ENCODE data around the gene TSSK6. TPM values are rescaled to one million over a fixed set of nuclear protein-coding genes. Genes with fewer than 3 reads are reported as not detected.

TSSK6 gene
- total and polyA plus RNA-seq, 2 of the 4 experiments (the other 2 are of a cell fraction): 1.3 to 2.2 TPM

GRCh38 chr19:19515642-19516519, 533 bp upstream of the TSSK6 start, which contains the start of gene NDUFA13:
TSS of gene NDUFA13 (plus strand) at chr19:19516225. CDS start at chr19:19516239, 14 bp downstream.
- Histone ChIP-seq H3K4me3 (ENCODE audit: insufficient read depth, low read depth, low read length) (peak within 1 kb of the TSS; percentile 60), H3K4ac (ENCODE audit: low read depth, low read length) (peak within 1 kb of the TSS; percentile 94), H2AK5ac (ENCODE audit: low read depth, low read length) (peak within 1 kb of the TSS; percentile 89), H3K36me3 (ENCODE audit: control insufficient read depth, insufficient read depth, low read length) (peaks cover 9% of the 10 kb centered on the region), H2BK5ac (ENCODE audit: low read depth, low read length, poor library complexity, severe bottlenecking) (peak within 1 kb of the TSS; percentile 68), H2AFZ (replicated peaks; ENCODE audit: low read length, poor library complexity) (peak within 1 kb of the TSS; percentile 99), H2BK15ac (ENCODE audit: low read depth, low read length) (no peak within 1 kb of the TSS; the same call in 1 of the 3 replicates), H2BK20ac (ENCODE audit: low read depth, low read length) (no peak within 1 kb of the TSS), H3K27ac (ENCODE audit: insufficient read depth, low read length) (peak within 1 kb of the TSS; percentile 81), H3K79me1 (ENCODE audit: low read depth in 1 of 2, low read length in 2 of 2) (peaks cover 22 to 57% of the 10 kb centered on the region in 2 experiments), H3K27me3 (ENCODE audit: control insufficient read depth, insufficient read depth, low read length) (no peaks in the 10 kb centered on the region), H3K9ac (ENCODE audit: low read depth, low read length) (peak within 1 kb of the TSS; percentile 84), H3K23ac (ENCODE audit: low read depth, low read length) (peak within 1 kb of the TSS; percentile 87), H2BK120ac (ENCODE audit: low read depth, low read length) (peak within 1 kb of the TSS; percentile 71; the same call in 1 of the 2 replicates), H3K4me1 (ENCODE audit: control insufficient read depth, insufficient read depth, low read length) (peaks cover 5% of the 10 kb centered on the region; the same call in 1 of the 2 replicates), H4K5ac (ENCODE audit: low read depth, low read length) (peak within 1 kb of the TSS; percentile 88), H3K9me1 (ENCODE audit: insufficient read depth, low read length) (peaks cover under 1% of the 10 kb centered on the region; the same call in 1 of the 2 replicates), H3K4me2 (ENCODE audit: low read depth, low read length) (peak within 1 kb of the TSS; percentile 81), H4K20me1 (ENCODE audit: insufficient read depth, low read length) (peaks cover 4% of the 10 kb centered on the region; the same call in 1 of the 2 replicates), H3K56ac (ENCODE audit: extremely low read depth, insufficient read depth, low read length) (peak within 1 kb of the TSS; percentile 79), H3K18ac (ENCODE audit: low read depth, low read length) (peak within 1 kb of the TSS; percentile 63), H3K9me3 (ENCODE audit: control insufficient read depth, insufficient read depth, low read length) (0 out of 2 replicates have a peak, but pooled peaks cover 3% of the 10 kb centered on the region), H4K8ac (ENCODE audit: low read depth in 2 of 2, low read length in 2 of 2) (peak within 1 kb of the TSS; percentile 98), H3K14ac (replicated peaks; ENCODE audit: low read depth, low read length) (peak within 1 kb of the TSS; percentile 92), H4K91ac (ENCODE audit: insufficient read depth, low read depth, low read length) (peak within 1 kb of the TSS; percentile 82), H2AK9ac (replicated peaks; ENCODE audit: low read depth, low read length, poor library complexity) (peak within 1 kb of the TSS; percentile 98)
- in situ Hi-C loops (cut with MboI; ENCODE audit: low sequenced_read_pairs) (no loop called here), intact Hi-C loops (cut with micrococcal nuclease) (no loop called here), dilution Hi-C loops (cut with HindIII; ENCODE audit: low sequenced_read_pairs, unreplicated experiment) (no loop called here)
- CTCF ChIA-PET: interaction anchor here (0.8 kb wide), 1 partner anchor 38 kb away, joined by 3 read pairs; no protein-coding TSS in a partner anchor
- BruUV-seq (replicated peaks): no TSS peak
- WGBS, 2 experiments (ENCODE audit: extremely low coverage in 2 of 2, insufficient read length in 1 of 2): 6% methylated on average over 41 of the region's 61 CpGs; no CpG with 5 or more reads in 1 of the 2 experiments
- DNase-seq: peak; percentile 90
- POLR2A ChIA-PET (ENCODE audit: unreplicated experiment): no interaction called here
- ATAC-seq (ENCODE audit: low read depth): peak; percentile 92
- no peak for TF ChIP-seq CHD1 (IDR thresholded peaks at IDR 0.05; ENCODE audit: low read depth, low read length)
- TF ChIP-seq SMC3 (IDR thresholded peaks at IDR 0.05; ENCODE audit: low read depth, low read length): no peak
- TF ChIP-seq CEBPB (IDR thresholded peaks at IDR 0.05; ENCODE audit: low read depth, low read length): no peak
- no peak for TF ChIP-seq RCOR1 (IDR thresholded peaks at IDR 0.05; ENCODE audit: insufficient replicate concordance, low read length)
- 0 out of 2 replicates have a peak, but pooled peaks have one; percentile 62 for TF ChIP-seq ELK1 (IDR thresholded peaks at IDR 0.05; ENCODE audit: borderline replicate concordance, low read depth, low read length)
- TF ChIP-seq BHLHE40 (IDR thresholded peaks at IDR 0.05; ENCODE audit: low read depth, low read length): no peak; the same call in 1 of the 2 replicates
- TF ChIP-seq CTCF (conservative IDR thresholded peaks at IDR 0.05; ENCODE audit: low read depth, low read length): 0 out of 2 replicates have a peak, but pooled peaks have one; percentile 2
- TF ChIP-seq MAZ (IDR thresholded peaks at IDR 0.05; ENCODE audit: borderline replicate concordance, low read depth, low read length): 0 out of 2 replicates have a peak, but pooled peaks have one; percentile 15
- no peak for TF ChIP-seq FOS (IDR thresholded peaks at IDR 0.05; ENCODE audit: low read depth, low read length)
- TF ChIP-seq RAD21 (IDR thresholded peaks at IDR 0.05; ENCODE audit: low read length): no peak
- no peak for TF ChIP-seq RFX5 (IDR thresholded peaks at IDR 0.05; ENCODE audit: low read depth, low read length)
- peak; percentile 72 for TF ChIP-seq POLR2A (IDR thresholded peaks at IDR 0.05; ENCODE audit: low read depth, low read length)
- no peak; the same call in 1 of the 2 replicates for TF ChIP-seq MXI1 (IDR thresholded peaks at IDR 0.05; ENCODE audit: borderline replicate concordance, low read depth, low read length)

Data from IMR-90 (cell line).